DOHH2 (cell line): ENCODE results near the gene UNKL.

Source experiments
- H3F3A ChIP-seq: fragments of 200-600 bp; sonication (generic), shearing (Covaris generic); 2 replicates; pipeline ENCODE4 v1.6.0; 2016; ENCODE audit warnings: antibody characterized with exemption, mild to moderate bottlenecking; ENCODE audit not compliant: control insufficient read depth, insufficient read depth
- H3K27ac ChIP-seq: fragments of 200-600 bp; sonication (generic); 2 replicates; pipeline ENCODE4 v1.5.1; 2014; ENCODE audit warnings: low read depth, mild to moderate bottlenecking, low read length, moderate library complexity
- H3K27me3 ChIP-seq: fragments of 200-600 bp; sonication (generic); 2 replicates; pipeline ENCODE4 v1.6.1; 2014; ENCODE audit warnings: mild to moderate bottlenecking, low read length, mixed read lengths; ENCODE audit not compliant: control insufficient read depth
- H3K36me3 ChIP-seq: fragments of 200-600 bp; sonication (generic); 2 replicates; pipeline ENCODE4 v1.6.1; 2014; ENCODE audit warnings: mild to moderate bottlenecking, low read length, moderate library complexity, mixed read lengths; ENCODE audit not compliant: control insufficient read depth
- H3K4me1 ChIP-seq: fragments of 200-600 bp; sonication (generic); 2 replicates; pipeline ENCODE4 v1.6.1; 2014; ENCODE audit warnings: mild to moderate bottlenecking, low read length, mixed read lengths; ENCODE audit not compliant: control insufficient read depth
- H3K4me2 ChIP-seq: fragments of 200-600 bp; sonication (generic); 2 replicates; pipeline ENCODE4 v1.6.0; 2014; ENCODE audit warnings: mild to moderate bottlenecking, low read length, moderate library complexity
- H3K4me3 ChIP-seq: fragments of 200-600 bp; sonication (generic); 2 replicates; pipeline ENCODE4 v1.5.1; 2014; ENCODE audit warnings: mild to moderate bottlenecking, low read length, mixed read lengths
- H3K79me2 ChIP-seq: fragments of 200-600 bp; sonication (generic); 2 replicates; pipeline ENCODE4 v1.6.1; 2014; ENCODE audit warnings: mild to moderate bottlenecking, low read length, mixed read lengths; ENCODE audit not compliant: control insufficient read depth
- H3K9me2 ChIP-seq: fragments of 200-600 bp; sonication (generic); replicated peaks from 2 replicates; pipeline ENCODE4 v1.6.1; 2014; ENCODE audit warnings: mild to moderate bottlenecking, low read length, mixed read lengths; ENCODE audit not compliant: control insufficient read depth
- H3K9me3 ChIP-seq: fragments of 200-600 bp; sonication (generic); 2 replicates; pipeline ENCODE4 v1.6.1; 2014; ENCODE audit warnings: antibody characterized with exemption, low read length, mixed read lengths; ENCODE audit not compliant: control insufficient read depth, insufficient read depth
- H4K20me1 ChIP-seq: fragments of 200-600 bp; sonication (generic); 2 replicates; pipeline ENCODE4 v1.6.0; 2014; ENCODE audit warnings: low read depth, mild to moderate bottlenecking, antibody characterized with exemption, low read length, moderate library complexity; ENCODE audit not compliant: control insufficient read depth, insufficient read depth
- CTCF ChIP-seq: fragments of 200-600 bp; sonication (generic); IDR thresholded peaks from one replicate; pipeline ENCODE4 v1.5.1; 2014; ENCODE audit warnings: antibody characterized with exemption, mild to moderate bottlenecking, low read depth, low read length; ENCODE audit not compliant: poor library complexity, severe bottlenecking
- EZH2phosphoT487 ChIP-seq: fragments of 200-600 bp; sonication (generic); IDR thresholded peaks from 2 replicates; pipeline ENCODE4 v1.6.1; 2017; ENCODE audit warnings: borderline replicate concordance, mild to moderate bottlenecking, antibody characterized with exemption, low read length, moderate library complexity, mixed read lengths

The UNKL gene

GRCh38 chr16:1320097-1320496 lies 94.4 kb downstream of the UNKL start:
- TF ChIP-seq EZH2phosphoT487 (no peak), CTCF (no peak)
- H3F3A ChIP-seq = no peaks in the 10 kb centered on the region; the same call in 1 of the 2 replicates
- H3K4me1 ChIP-seq = no peaks in the 10 kb centered on the region
- H3K36me3 ChIP-seq = peaks cover 82% of the 10 kb centered on the region
- H3K79me2 ChIP-seq = peaks cover 37% of the 10 kb centered on the region
- H3K9me2 ChIP-seq = no peaks in the 10 kb centered on the region
- H3K4me2 ChIP-seq = no peak overlapping the region
- H3K27ac ChIP-seq = no peak overlapping the region
- H3K9me3 ChIP-seq = no peaks in the 10 kb centered on the region
- H3K27me3 ChIP-seq = no peaks in the 10 kb centered on the region
- no peak overlapping the region for H3K4me3 ChIP-seq
- H4K20me1 ChIP-seq = peaks cover 21% of the 10 kb centered on the region

GRCh38 chr16:1319041-1319440 lies 95.5 kb downstream of the UNKL start:
- H3K27ac ChIP-seq = no peak overlapping the region
- no peaks in the 10 kb centered on the region for H3K4me1 ChIP-seq
- TF ChIP-seq EZH2phosphoT487 = no peak
- TF ChIP-seq CTCF = no peak
- H3K27me3 ChIP-seq = no peaks in the 10 kb centered on the region
- peaks cover 48% of the 10 kb centered on the region for H3K79me2 ChIP-seq
- H3K4me2 ChIP-seq = no peak overlapping the region
- no peaks in the 10 kb centered on the region for H3K9me3 ChIP-seq
- peaks cover 87% of the 10 kb centered on the region for H3K36me3 ChIP-seq
- no peak overlapping the region for H3K4me3 ChIP-seq
- no peaks in the 10 kb centered on the region; the same call in 1 of the 2 replicates for H3F3A ChIP-seq
- H3K9me2 ChIP-seq = no peaks in the 10 kb centered on the region
- peaks cover 21% of the 10 kb centered on the region for H4K20me1 ChIP-seq

- no peak for TF ChIP-seq CTCF
- no peak for TF ChIP-seq EZH2phosphoT487
- H3F3A ChIP-seq = no peaks in the 10 kb centered on the region; the same call in 1 of the 2 replicates
- no peak overlapping the region for H3K4me2 ChIP-seq
- H4K20me1 ChIP-seq = peaks cover 21% of the 10 kb centered on the region
- H3K27me3 ChIP-seq = no peaks in the 10 kb centered on the region
- H3K9me3 ChIP-seq = no peaks in the 10 kb centered on the region
- no peaks in the 10 kb centered on the region for H3K4me1 ChIP-seq
- H3K79me2 ChIP-seq = peaks cover 56% of the 10 kb centered on the region
- H3K4me3 ChIP-seq = no peak overlapping the region
- peaks cover 86% of the 10 kb centered on the region for H3K36me3 ChIP-seq
- H3K27ac ChIP-seq = no peak overlapping the region
- H3K9me2 ChIP-seq = no peaks in the 10 kb centered on the region
These were observed 96.3 kb downstream of the UNKL start for GRCh38 chr16:1318268-1318545.
